Muscle layer of colon (tissue), 2 donors: ENCODE data around the gene TGFBI.

Experiments
- H3K27ac ChIP-seq: one replicate; pipeline ENCODE4 v1.7.0; 2013; ENCODE audit warnings: low read depth, mild to moderate bottlenecking, low read length, moderate library complexity
- H3K27me3 ChIP-seq, 2 donors: one replicate each; pipeline ENCODE4 v1.7.0; 2013; ENCODE audit warnings: low read length in 2 of 2, mild to moderate bottlenecking in 2 of 2; ENCODE audit not compliant: insufficient read depth in 2 of 2, control insufficient read depth in 1 of 2
- H3K36me3 ChIP-seq: one replicate; pipeline ENCODE4 v1.7.0; 2013; ENCODE audit warnings: mild to moderate bottlenecking, low read length; ENCODE audit not compliant: insufficient read depth
- H3K4me1 ChIP-seq: one replicate; pipeline ENCODE4 v1.7.0; 2013; ENCODE audit warnings: mild to moderate bottlenecking, low read length; ENCODE audit not compliant: insufficient read depth
- H3K4me3 ChIP-seq, 2 donors: one replicate each; pipeline ENCODE4 v1.7.0; 2013; ENCODE audit warnings: low read length in 2 of 2, low read depth in 1 of 2, mild to moderate bottlenecking in 1 of 2, moderate library complexity in 1 of 2
- H3K9ac ChIP-seq: one replicate; pipeline ENCODE4 v1.7.0; 2013; ENCODE audit warnings: low read length
- H3K9me3 ChIP-seq: one replicate; pipeline ENCODE4 v1.7.0; 2013; ENCODE audit warnings: mild to moderate bottlenecking, low read length
- donor health status: abdominal sarcoma.
- donor health status: Adenocarcinoma of cecum.

TGFBI gene

DNA sequence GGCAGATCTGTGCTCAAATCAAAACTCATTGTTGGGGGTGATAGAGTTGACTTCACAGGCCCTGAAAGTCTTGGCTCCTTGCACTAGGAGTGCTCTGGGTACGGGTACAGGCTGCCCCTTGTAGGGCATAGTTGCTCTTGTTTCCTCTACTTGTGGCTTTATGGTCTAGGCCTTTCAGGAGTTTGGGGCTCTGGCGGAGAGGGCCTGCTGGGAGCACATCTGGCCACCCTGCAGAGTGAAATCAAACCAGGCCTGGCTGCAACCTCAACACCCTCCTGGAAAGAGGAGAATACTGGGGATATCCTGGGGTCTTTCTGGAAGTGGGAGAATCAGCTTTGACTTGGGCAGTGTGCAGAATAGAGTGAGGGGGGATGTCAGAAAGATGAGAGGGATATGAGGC is 1.5 kb downstream of the TGFBI start:
- no peaks in the 10 kb centered on the region for H3K27me3 ChIP-seq
- H3K36me3 ChIP-seq: no peaks in the 10 kb centered on the region
- H3K9ac ChIP-seq: peak overlapping the region; percentile 11
- peak overlapping the region in 1 of 2 donors; percentile 44 for H3K4me3 ChIP-seq
- H3K27ac ChIP-seq: no peak overlapping the region
- H3K9me3 ChIP-seq: no peaks in the 10 kb centered on the region
- H3K4me1 ChIP-seq: peaks cover 29% of the 10 kb centered on the region

DNA sequence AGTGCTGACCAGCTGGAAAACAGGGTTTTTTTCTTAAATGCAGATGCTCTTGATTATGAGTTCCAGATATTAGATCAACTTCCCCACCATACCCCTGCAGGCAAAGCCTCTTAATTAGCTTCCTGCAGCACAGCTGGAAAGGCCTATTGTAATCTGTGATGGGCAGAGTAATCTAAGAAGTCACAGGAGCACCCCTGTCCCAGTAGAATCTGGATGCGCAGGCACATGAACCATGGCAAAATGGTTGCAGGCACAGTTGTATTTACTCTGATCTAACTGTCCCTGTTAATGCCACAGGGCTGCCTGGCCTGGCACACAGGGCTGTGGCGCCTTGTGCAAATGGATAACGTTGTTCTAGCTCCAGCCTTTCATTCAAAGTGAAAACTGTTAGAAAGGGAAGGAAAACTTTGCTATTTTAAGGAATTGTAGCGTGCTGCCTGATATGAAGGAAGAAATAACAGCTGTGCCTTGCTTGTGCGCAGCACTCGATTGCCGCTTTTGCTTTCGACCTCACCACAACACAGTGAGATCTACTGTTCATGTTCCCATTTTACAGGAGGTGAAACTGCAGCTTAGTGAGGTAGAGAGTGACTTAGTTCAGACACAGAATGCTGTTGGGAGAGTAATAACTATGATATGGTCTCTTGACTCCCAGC is 2.3 kb downstream of the TGFBI start:
- H3K4me1 ChIP-seq: peaks cover 21% of the 10 kb centered on the region

DNA sequence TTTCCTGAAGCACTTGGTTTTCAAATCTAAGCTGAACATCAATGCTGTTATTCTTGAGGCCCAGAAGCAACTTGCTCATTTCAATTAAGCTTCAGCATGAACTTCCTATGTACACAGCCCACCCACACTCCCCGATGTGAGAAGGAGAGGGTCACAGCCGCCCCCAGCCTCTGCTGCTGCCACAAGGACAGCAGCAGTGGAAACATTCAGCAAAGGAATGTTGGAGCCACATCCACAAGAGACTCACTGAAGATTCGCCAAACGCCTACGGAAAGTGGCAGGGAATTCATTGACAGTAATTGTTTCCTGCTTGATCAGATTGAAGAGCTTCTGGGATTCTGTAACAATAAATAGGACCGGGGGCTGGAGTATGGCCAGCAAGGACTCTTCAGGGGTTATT is 2.9 kb downstream of the TGFBI start:
- H3K9me3 ChIP-seq: no peaks in the 10 kb centered on the region
- no peak overlapping the region for H3K27ac ChIP-seq
- H3K4me1 ChIP-seq: peaks cover 20% of the 10 kb centered on the region
- no peaks in the 10 kb centered on the region for H3K27me3 ChIP-seq
- H3K36me3 ChIP-seq: no peaks in the 10 kb centered on the region
- no peak overlapping the region for H3K4me3 ChIP-seq
- H3K9ac ChIP-seq: no peak overlapping the region

More for the DNA sequence above, 2.3 kb downstream of the TGFBI start:
- Histone ChIP-seq H3K27me3 (no peaks in the 10 kb centered on the region), H3K36me3 (no peaks in the 10 kb centered on the region), H3K27ac (no peak overlapping the region), H3K9ac (no peak overlapping the region), H3K4me3 (no peak overlapping the region), H3K9me3 (no peaks in the 10 kb centered on the region)

DNA sequence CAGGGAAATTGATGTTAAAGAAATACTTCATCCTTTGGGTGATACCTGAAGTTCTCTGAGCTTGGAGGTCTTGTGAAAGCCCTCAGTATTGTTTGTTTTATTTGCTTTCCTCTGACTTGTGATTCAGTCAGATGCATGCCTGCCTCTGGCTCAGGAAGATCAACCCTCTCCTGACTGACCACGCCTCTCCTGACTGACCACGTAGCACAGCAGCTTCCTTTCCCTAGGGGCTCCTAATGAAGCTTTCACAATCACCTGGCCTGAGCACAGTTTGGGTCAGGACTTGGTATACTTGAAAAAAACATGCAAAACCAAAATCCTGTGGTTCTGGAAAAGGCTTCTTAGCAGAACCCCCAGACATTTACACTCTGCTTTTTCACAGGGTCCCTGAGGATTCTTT is 3.8 kb downstream of the TGFBI start:
- H3K27me3 ChIP-seq: no peaks in the 10 kb centered on the region
- no peaks in the 10 kb centered on the region for H3K36me3 ChIP-seq
- H3K4me1 ChIP-seq: peaks cover 28% of the 10 kb centered on the region
- H3K27ac ChIP-seq: no peak overlapping the region
- no peak overlapping the region for H3K9ac ChIP-seq
- no peaks in the 10 kb centered on the region for H3K9me3 ChIP-seq
- no peak overlapping the region for H3K4me3 ChIP-seq

DNA sequence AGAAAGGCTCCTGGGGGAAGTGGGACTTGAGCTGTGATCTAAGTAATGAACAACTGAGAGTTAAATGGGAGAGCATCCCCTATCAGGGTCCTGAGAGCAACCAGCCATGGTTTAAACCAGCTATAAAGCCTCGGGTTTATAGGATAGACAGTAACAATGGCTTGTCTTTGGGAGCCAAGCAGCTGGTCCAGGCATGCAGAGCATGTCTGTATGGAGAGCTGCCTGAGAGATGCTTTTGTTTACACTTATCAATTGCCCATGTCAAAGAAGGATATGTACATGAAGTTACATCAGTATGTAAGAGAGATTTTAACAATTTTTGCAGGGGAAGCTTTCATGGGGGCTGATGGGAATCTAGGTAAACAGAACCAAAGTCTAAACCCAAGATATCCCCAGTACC is 4.4 kb downstream of the TGFBI start:
- Histone ChIP-seq H3K27me3 (no peaks in the 10 kb centered on the region), H3K9me3 (no peaks in the 10 kb centered on the region), H3K4me1 (peaks cover 27% of the 10 kb centered on the region), H3K27ac (no peak overlapping the region), H3K4me3 (no peak overlapping the region), H3K36me3 (no peaks in the 10 kb centered on the region), H3K9ac (no peak overlapping the region)

DNA sequence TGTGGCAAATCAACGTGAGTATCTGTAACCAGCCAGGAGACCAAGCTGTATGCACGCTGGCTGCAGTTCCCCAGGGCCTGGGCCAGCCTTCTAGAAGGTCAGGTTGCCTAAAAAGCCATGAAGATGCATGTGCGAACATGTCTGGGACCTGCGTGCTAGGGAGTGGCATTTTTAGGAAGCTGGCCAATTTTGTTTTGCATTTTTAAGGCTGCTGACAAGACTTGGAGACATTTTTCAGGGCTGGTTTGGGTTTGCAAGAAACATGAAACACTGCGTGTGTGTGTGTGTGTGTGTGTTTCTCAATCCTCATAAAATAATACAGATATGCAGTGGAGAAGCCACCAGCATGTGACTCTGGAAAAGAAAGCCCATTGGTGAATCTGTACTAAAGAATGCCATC is 5.1 kb downstream of the TGFBI start:
- Histone ChIP-seq H3K9ac (no peak overlapping the region), H3K4me3 (no peak overlapping the region), H3K36me3 (no peaks in the 10 kb centered on the region), H3K4me1 (peaks cover 23% of the 10 kb centered on the region), H3K27me3 (no peaks in the 10 kb centered on the region), H3K27ac (no peak overlapping the region), H3K9me3 (no peaks in the 10 kb centered on the region)

DNA sequence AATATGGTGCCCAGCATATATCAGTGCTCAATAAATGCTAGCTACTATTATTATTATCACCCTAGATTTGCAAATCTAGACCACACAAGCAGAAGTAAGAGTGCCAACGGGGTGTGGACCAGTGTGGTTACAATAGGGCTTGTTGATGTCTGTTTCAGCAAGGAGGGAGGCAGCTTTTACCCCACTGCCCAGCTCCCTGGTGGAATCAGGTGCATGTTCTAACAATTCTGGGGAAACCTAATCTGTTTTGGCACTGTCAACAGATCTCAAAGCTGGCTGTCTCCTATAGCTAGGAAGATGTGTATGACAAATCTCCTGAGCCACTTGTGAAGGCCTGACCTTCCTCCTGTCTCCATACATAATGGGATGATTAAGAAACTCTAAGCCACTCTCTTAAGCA is 5.7 kb downstream of the TGFBI start:
- no peak overlapping the region for H3K4me3 ChIP-seq
- H3K9ac ChIP-seq: no peak overlapping the region
- H3K27ac ChIP-seq: no peak overlapping the region
- H3K4me1 ChIP-seq: peaks cover 21% of the 10 kb centered on the region
- no peaks in the 10 kb centered on the region for H3K36me3 ChIP-seq
- H3K27me3 ChIP-seq: no peaks in the 10 kb centered on the region
- H3K9me3 ChIP-seq: no peaks in the 10 kb centered on the region

DNA sequence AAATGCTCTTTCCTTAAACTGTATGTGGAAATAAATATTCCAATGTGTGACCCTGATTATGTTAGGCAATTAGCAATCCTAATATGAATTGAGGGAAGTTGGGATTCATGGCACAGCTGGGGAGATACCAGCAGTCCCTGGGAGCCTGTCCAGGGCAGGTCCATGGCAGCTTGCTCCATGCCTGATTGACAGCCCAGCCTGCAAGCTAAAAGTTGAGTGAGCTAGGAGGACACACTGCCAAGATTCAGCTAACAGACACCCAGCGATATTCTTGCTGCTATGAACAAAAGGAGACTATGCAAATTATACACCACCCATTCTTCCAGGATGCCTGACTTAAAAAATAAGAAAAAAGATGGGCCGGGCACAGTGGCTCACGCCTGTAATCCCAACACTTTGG is 6.2 kb downstream of the TGFBI start:
- Histone ChIP-seq H3K4me3 (no peak overlapping the region), H3K9ac (no peak overlapping the region), H3K9me3 (no peaks in the 10 kb centered on the region), H3K27me3 (no peaks in the 10 kb centered on the region), H3K27ac (no peak overlapping the region), H3K36me3 (no peaks in the 10 kb centered on the region), H3K4me1 (peaks cover 18% of the 10 kb centered on the region)

DNA sequence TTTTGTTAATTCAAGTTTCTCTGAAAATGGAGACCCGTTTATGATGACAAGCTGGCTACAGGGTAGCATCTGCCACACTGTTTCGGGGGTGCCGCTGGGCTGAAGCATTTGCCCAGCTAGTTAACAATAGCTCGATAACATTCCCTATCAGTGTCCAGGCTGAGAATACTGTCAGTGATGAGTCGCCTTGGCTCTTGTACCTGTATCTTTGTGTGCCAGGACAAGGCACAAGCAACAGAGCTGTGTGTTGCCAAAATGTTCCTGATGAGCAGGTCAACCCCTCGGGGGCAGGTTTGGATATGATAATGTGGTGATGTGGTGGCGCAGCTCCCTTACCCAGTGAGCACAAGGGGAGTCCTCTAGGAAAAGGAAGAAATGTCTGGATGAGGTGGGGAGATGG is 7.0 kb downstream of the TGFBI start:
- Histone ChIP-seq H3K27me3 (no peaks in the 10 kb centered on the region), H3K9me3 (no peaks in the 10 kb centered on the region), H3K36me3 (no peaks in the 10 kb centered on the region), H3K4me3 (no peak overlapping the region), H3K9ac (no peak overlapping the region), H3K27ac (no peak overlapping the region), H3K4me1 (peaks cover 18% of the 10 kb centered on the region)

DNA sequence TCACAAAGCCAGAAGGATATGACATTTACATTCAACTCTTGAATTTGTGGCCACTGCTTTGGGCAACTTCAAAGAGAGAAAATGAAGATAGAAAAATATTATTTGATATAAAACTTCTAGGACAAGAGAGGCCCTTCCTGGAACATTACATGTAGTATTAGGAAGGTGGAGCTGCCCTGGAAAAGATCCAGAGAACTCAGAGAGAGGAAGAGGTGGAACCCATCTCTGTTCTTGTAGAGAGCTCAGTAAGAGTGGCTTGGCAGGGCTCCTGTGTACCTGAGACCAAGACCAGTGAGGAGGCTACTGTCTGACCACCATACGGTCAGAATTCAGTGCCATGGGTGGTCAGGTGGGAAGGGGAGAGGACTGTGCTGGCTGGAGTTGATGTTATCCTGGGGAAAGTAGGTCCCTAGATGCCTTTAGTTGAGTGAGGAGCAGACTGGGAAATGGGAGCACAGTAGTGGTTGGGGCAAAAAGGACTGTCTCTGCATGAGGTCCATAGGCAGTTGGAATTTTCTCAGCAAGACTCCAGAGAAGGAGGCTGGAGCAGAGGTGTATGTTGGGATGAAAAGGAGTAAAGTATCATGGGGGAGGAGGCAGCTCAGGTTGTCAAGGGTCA is 7.6 kb downstream of the TGFBI start:
- Histone ChIP-seq H3K9me3 (no peaks in the 10 kb centered on the region), H3K36me3 (no peaks in the 10 kb centered on the region), H3K4me3 (no peak overlapping the region), H3K27me3 (no peaks in the 10 kb centered on the region), H3K27ac (peak overlapping the region; percentile 43), H3K4me1 (peaks cover 18% of the 10 kb centered on the region), H3K9ac (no peak overlapping the region)

DNA sequence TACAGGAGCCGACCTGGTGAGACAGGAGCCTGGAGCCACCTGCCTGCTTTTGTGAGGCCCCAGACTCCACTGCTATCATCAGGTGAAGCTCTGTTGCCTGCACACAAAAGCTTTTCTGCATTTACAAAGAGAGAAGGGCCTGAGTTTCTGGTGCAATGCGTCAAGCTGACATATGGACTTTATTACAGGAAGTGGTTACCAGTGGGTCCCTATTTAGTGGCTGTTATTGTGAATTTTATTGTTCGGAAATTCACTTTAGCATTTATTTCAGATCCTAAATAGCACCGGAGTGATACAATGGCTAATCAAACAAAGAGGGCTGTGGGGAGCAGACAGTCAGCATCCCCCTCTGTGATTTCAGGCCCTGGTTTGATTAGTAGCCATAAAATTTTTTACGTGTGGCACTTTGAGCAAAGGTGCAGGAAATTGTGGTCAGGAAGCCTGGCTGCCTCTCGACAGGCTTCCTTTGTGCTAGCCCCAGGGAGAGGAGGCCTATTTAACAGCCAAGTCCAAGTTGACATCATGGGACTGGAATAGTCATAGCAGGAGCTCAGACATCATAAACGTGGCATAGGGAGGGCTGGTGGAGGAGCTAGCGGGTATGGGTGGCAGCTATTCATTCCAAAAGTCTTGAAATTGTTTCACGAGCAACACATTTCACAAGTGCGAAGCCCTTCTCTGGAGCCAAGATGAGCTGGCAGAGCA is 8.4 kb downstream of the TGFBI start:
- Histone ChIP-seq H3K27me3 (no peaks in the 10 kb centered on the region), H3K4me1 (peaks cover 18% of the 10 kb centered on the region), H3K36me3 (no peaks in the 10 kb centered on the region), H3K9ac (no peak overlapping the region), H3K27ac (peak overlapping the region; percentile 43), H3K9me3 (no peaks in the 10 kb centered on the region), H3K4me3 (no peak overlapping the region)
